Subcutaneous adipose tissue (tissue), 4 donors: ENCODE data around the gene NCKIPSD. TPM values are rescaled to one million over a fixed set of nuclear protein-coding genes. Genes with fewer than 3 reads are reported as not detected.

Source experiments
- total RNA-seq, 4 donors: library from RNA; depleted of rRNA; stranded (reverse); fragments of >200 nt; gene quantifications; one replicate each; pipeline ENCODE4 v1.1.0, GENCODE V29; 2016
- TF ChIP-seq, protein P1 (sequence below): fragments of 450-650 bp; IDR thresholded peaks from one replicate; pipeline ENCODE4 v1.5.1; 2016; ENCODE audit warnings: low read depth, mild to moderate bottlenecking, control low read depth, antibody characterized with exemption, moderate library complexity

The NCKIPSD gene
- total RNA-seq, 4 donors from 2014 or later: 20.5 to 49.2 (median 23.8) TPM

DNA sequence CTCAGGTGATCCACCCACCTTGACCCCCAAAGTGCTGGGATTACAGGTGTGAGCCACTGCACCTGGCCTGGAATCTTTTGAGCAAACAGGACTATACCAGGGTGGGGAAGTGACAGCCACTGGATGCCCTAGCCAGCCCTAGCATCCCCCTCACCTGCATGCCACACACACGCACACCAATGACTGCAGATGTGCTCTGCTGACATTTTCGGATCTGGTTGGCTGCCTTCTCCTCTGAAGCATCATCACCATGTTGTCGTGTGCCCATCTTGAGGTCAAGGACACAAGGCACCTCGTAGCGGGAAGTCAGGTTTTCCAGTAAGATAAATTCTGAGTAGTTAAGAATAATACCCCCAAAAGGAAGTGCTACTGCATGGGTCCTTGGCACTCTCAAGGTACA is 3.7 kb upstream of the NCKIPSD start:
- TF ChIP-seq, protein P1, sequence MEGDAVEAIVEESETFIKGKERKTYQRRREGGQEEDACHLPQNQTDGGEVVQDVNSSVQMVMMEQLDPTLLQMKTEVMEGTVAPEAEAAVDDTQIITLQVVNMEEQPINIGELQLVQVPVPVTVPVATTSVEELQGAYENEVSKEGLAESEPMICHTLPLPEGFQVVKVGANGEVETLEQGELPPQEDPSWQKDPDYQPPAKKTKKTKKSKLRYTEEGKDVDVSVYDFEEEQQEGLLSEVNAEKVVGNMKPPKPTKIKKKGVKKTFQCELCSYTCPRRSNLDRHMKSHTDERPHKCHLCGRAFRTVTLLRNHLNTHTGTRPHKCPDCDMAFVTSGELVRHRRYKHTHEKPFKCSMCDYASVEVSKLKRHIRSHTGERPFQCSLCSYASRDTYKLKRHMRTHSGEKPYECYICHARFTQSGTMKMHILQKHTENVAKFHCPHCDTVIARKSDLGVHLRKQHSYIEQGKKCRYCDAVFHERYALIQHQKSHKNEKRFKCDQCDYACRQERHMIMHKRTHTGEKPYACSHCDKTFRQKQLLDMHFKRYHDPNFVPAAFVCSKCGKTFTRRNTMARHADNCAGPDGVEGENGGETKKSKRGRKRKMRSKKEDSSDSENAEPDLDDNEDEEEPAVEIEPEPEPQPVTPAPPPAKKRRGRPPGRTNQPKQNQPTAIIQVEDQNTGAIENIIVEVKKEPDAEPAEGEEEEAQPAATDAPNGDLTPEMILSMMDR: no peak

DNA sequence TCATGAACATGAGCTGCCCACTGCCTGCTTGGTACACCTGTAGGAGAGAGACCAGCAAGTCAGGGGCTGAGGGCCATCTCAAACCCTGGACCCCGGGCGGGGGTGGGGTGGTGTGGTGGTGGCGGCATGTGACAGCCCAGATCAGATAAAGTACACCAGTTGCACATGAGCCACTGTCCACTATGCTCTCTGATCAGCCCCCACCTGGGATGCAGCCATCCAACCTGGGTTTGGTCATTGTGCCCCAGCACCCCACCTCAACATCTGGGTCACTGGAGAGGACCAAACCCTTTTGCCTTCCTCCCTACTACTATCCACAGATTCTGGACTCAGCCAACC is 3.0 kb upstream of the NCKIPSD start:
- TF ChIP-seq, protein P1: no peak

DNA sequence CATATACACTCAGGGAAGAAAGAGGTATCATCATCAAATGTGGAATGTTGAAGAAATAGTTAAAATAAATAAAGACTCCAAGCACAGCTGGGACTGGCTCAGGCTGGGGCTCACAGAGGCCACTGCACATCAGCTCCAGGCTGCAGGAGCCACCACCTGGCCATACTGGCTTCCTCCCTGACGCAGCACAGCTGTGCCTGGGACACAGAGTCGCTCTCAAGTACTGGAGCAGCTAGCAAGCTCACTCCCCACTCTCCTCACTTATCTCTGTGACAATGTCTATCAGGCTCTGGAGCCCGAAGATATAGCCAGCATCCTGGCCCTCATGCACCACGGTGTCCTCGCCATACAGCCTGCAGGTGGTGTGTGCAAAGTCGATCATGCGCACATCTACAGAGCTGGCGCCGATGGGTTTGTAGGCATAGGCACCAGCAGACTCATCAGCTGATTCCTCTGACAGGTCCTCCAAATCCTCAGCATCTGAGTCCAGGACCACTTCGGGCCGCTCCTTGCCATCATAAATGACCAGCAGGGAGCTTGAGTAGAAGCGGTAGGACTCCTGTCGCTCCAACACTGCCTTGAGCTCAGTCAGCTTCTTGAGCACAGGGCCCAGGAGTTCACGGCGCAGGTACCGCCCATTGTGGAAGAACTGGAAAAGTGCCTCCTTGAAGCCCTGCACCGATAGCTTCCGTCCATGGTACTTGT is 2.5 kb upstream of the NCKIPSD start:
- TF ChIP-seq, protein P1: no peak

DNA sequence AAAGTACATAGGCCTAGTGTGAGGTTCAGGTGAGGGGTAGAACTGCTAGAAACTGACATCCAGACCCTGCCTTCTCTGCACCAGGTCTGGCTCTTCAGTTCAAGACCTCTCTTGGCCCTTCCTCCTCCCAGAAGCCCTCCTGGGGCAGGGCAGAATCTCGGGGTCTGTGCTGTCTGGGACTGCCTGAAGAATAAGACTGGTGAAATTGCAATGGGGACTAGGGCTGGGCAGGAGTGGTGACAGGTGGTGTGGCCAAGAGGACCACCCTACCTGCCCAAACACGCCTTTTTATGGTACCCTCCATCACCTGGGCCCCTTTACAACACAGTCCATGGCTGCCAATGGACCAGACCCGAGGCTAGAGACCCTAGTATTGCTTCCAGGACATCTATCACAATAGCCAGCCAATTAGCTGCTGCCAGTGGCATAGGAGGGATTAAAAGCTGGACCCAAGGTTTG is 1.5 kb upstream of the NCKIPSD start:
- TF ChIP-seq, protein P1: no peak

DNA sequence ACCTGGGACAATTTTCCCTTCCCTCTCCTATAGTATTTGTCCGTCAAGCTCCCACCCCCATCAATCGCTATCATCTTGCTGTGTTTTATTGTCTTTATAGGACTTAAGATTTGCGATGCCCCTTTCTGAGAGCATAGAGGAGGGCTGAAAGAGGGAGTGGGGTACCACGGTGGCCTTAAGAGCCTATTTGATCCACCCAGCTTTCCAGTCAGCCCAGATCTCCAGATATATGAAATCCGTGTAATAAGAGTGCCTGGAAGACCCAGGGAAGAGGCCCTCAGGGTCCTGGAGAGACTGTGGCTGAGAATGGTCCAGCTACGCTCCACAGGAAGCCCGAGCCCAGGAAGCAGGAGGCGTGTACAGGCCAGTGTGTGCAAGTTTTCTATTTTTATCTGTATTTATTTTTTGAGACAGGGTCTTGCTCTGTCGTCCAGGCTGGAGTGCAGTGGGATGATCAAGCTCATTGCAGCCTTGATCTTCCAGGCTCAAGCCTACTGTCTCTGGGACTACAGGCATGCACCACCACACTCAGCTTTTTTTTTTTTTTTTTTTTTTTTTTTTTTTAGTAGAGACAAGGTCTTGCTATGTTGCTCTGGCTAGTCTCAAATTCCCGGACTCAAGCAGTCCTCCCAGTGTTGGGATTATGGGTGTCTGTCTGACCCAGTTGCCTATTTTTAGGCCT is 964 bp upstream of the NCKIPSD start:
- TF ChIP-seq, protein P1: no peak

DNA sequence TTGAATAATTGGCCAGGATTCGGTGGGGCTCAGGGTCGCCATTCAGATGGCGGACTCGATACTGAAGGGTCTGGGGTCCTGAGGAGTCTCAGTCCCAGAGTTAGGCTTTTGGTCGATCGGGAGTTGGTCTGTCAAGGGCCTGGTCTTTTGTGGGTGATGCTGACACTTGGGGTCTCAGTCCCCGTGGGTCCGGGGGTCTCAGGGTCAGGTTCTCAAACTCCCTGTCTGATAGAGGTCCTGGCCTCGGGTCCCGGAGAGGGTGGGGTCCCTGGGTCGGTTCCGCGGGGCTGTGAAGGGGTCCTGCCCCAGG is 467 bp downstream of the NCKIPSD start:
- TF ChIP-seq, protein P1: no peak

DNA sequence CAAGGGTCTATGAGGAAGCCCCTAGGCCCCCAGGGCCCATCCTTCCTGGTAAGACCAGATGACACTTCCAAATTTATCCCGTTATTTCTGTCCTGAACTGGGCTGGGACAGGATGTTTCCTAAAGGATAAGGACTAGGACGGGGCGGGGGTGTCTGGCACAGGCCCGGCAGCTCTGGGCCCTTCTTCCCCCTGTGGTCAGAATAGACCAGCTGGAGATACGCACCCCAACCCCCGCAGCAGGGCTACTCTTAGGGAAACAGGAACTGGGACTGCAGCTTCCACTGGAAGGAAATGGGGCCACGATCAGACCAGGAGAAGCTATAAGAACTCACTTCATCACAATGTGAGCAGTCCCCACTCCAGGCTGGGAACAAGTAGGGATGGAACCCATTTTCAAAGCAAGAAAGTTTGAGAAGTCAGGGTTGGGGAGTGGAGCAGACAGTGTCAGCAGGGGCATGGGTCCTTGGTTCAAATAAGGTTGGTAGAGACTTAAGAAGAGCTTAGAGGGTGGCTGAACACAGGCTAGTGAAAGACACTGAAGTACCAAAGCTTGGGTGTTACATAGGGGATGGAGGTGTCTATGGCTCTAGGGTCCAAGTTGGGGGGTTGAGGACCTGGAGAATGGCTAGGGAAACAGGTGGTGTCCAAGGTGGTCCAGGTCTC is 1.1 kb downstream of the NCKIPSD start:
- TF ChIP-seq, protein P1: no peak
